Amniotic stem cell (primary cell): Measurements from ENCODE around the gene TRMT61A.

Experiments used
- DNase-seq: peaks from one replicate; lab custom pipeline; 2025; lab: John Stamatoyannopoulos, UW

TRMT61A gene

GRCh38 chr14:103535081-103535890, 6.3 kb downstream of the TRMT61A start:
- no peak for DNase-seq

- DNase-seq = no peak
Observed at GRCh38 chr14:103535891-103536565, 7.0 kb downstream of the TRMT61A start.

GRCh38 chr14:103536693-103537092, 7.7 kb downstream of the TRMT61A start:
- DNase-seq = no peak

GRCh38 chr14:103537175-103537990, 8.4 kb downstream of the TRMT61A start:
- DNase-seq = no peak

- DNase-seq = no peak
Observed at GRCh38 chr14:103538291-103539055, 9.5 kb downstream of the TRMT61A start.

GRCh38 chr14:103539056-103539825, 10.2 kb downstream of the TRMT61A start:
- no peak for DNase-seq

GRCh38 chr14:103540821-103541708, 12.1 kb downstream of the TRMT61A start:
- no peak for DNase-seq

- no peak for DNase-seq
Observed at GRCh38 chr14:103541709-103542604, 13.0 kb downstream of the TRMT61A start.

GRCh38 chr14:103542605-103543088, 13.7 kb downstream of the TRMT61A start:
- no peak for DNase-seq

GRCh38 chr14:103543140-103543539, 14.1 kb downstream of the TRMT61A start:
- no peak for DNase-seq

- DNase-seq = no peak
Observed at GRCh38 chr14:103543721-103544387, 14.9 kb downstream of the TRMT61A start.

GRCh38 chr14:103544388-103545218, 15.6 kb downstream of the TRMT61A start:
- DNase-seq = no peak

GRCh38 chr14:103545219-103545914, 16.4 kb downstream of the TRMT61A start:
- no peak for DNase-seq

GRCh38 chr14:103545915-103546651, 17.1 kb downstream of the TRMT61A start:
- DNase-seq = no peak

GRCh38 chr14:103546652-103547454, 17.9 kb downstream of the TRMT61A start:
- DNase-seq = no peak
